Osteocyte (in vitro differentiated cells): Measurements from ENCODE around the gene TESK1. TPM values are rescaled to one million over a fixed set of nuclear protein-coding genes. Genes with fewer than 3 reads are reported as not detected.
"Not testable (repeated sequence)": the region's sequence is repeated elsewhere in the genome, so short reads cannot be mapped to it uniquely, and the experiment has no call there.

ENCODE experiments used
- DNase-seq: peaks from one replicate; pipeline ENCODE4 v3.0.0; 2021; ENCODE audit warnings: mixed read lengths; ENCODE audit not compliant: unreplicated experiment; ENCODE audit errors: extremely low spot score
- H3K27ac Mint-ChIP-seq: one replicate; pipeline ENCODE4 v1.8.0; 2021; ENCODE audit warnings: mild to moderate bottlenecking, mixed read lengths; ENCODE audit not compliant: unreplicated experiment
- H3K27me3 Mint-ChIP-seq: one replicate; pipeline ENCODE4 v1.8.0; 2021; ENCODE audit warnings: mixed read lengths; ENCODE audit not compliant: unreplicated experiment
- H3K36me3 Mint-ChIP-seq: one replicate; pipeline ENCODE4 v1.8.0; 2021; ENCODE audit warnings: mixed read lengths; ENCODE audit not compliant: unreplicated experiment
- H3K4me1 Mint-ChIP-seq: one replicate; pipeline ENCODE4 v1.8.0; 2021; ENCODE audit warnings: mixed read lengths; ENCODE audit not compliant: unreplicated experiment
- H3K4me3 Mint-ChIP-seq: one replicate; pipeline ENCODE4 v1.8.0; 2021; ENCODE audit warnings: mild to moderate bottlenecking, moderate library complexity, mixed read lengths; ENCODE audit not compliant: unreplicated experiment
- H3K9me3 Mint-ChIP-seq: one replicate; pipeline ENCODE4 v1.8.0; 2021; ENCODE audit warnings: mixed read lengths; ENCODE audit not compliant: unreplicated experiment
- total RNA-seq: library from RNA; stranded (reverse); gene quantifications from 2 replicates; pipeline ENCODE4 v1.2.1, GENCODE V29; 2021
- TF ChIP-seq, protein P1 (sequence below): fragments of 200-600 bp; sonication (generic); IDR thresholded peaks from 2 replicates; pipeline ENCODE4 v1.5.0; 2021; ENCODE audit warnings: antibody characterized with exemption, mild to moderate bottlenecking, moderate library complexity

TESK1 gene
- total RNA-seq, 1 donor from 2014 or later = 53.5 TPM

DNA sequence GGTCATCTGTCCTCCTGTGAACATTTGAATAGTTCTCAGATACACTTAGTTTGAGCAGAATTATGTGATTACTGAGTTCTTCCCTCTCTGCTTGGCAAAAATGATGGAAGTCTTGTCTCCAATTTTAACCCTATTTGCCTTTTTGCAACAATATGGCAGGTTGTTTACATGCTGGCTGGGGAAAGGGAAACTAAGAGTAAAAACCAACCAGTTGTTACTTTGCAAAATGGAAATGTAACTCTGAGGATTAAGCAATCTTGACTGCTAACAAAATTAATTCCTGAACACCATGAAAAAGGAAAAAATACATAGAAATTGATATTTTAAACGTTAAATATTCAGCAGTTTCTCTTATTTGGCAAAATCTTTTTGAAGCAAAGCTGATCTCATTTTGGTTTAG, 34.6 kb downstream of the TESK1 start:
- DNase-seq = no peak
- Mint-ChIP-seq H3K4me1 (peaks cover 6% of the 10 kb centered on the region), H3K9me3 (no peaks in the 10 kb centered on the region), H3K4me3 (no peak overlapping the region), H3K36me3 (peaks cover 4% of the 10 kb centered on the region), H3K27ac (no peak overlapping the region), H3K27me3 (peaks cover 29% of the 10 kb centered on the region)
- TF ChIP-seq, protein P1, sequence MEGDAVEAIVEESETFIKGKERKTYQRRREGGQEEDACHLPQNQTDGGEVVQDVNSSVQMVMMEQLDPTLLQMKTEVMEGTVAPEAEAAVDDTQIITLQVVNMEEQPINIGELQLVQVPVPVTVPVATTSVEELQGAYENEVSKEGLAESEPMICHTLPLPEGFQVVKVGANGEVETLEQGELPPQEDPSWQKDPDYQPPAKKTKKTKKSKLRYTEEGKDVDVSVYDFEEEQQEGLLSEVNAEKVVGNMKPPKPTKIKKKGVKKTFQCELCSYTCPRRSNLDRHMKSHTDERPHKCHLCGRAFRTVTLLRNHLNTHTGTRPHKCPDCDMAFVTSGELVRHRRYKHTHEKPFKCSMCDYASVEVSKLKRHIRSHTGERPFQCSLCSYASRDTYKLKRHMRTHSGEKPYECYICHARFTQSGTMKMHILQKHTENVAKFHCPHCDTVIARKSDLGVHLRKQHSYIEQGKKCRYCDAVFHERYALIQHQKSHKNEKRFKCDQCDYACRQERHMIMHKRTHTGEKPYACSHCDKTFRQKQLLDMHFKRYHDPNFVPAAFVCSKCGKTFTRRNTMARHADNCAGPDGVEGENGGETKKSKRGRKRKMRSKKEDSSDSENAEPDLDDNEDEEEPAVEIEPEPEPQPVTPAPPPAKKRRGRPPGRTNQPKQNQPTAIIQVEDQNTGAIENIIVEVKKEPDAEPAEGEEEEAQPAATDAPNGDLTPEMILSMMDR = no peak

DNA sequence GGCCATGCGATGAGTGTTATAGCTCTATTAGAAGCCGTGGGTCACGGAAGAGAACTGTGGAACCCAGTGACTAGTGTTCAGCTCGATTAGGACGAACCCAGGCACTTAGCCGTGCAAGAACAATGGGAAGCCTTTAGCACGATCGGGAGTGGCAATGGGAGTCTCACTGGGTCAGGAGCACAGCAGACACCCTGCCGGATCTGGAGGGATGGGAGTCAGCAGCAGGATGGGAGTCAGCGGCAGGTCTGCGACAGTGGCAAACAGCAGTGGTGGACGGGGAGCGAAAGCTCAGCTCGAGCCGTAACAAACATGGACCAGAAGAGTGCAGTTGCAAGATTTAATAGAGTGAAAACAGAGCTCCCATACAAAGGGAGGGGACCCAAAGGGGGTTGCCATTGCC, 35.4 kb downstream of the TESK1 start:
- not testable (repeated sequence) for H3K4me1 Mint-ChIP-seq, H3K4me3 Mint-ChIP-seq, DNase-seq, H3K27ac Mint-ChIP-seq, H3K9me3 Mint-ChIP-seq, H3K36me3 Mint-ChIP-seq
- H3K27me3 Mint-ChIP-seq = peaks cover 21% of the 10 kb centered on the region

DNA sequence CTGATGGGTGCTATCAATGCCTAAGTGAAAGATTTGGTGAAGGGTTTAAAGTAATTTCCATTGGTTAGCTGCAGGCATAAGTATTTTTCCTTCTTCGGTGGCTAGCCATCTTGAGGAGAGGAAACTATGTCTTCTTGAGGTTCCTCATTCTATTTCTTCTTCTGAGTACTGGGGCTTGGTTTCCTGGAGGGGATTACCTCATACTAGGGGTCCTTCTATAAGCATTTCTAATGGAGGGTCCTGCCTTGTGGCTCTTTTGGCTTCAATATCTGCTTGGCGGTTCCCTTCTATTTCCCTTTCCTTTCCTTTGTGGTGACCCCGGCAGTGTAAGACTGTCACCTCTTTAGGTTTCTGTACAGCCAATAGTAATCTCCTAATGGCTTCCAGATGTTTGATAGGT, 36.4 kb downstream of the TESK1 start:
- H3K27ac Mint-ChIP-seq, DNase-seq, H3K36me3 Mint-ChIP-seq, H3K9me3 Mint-ChIP-seq, H3K4me3 Mint-ChIP-seq: not testable (repeated sequence)
- peaks cover 12% of the 10 kb centered on the region for H3K27me3 Mint-ChIP-seq
- H3K4me1 Mint-ChIP-seq = peaks cover 11% of the 10 kb centered on the region

DNA sequence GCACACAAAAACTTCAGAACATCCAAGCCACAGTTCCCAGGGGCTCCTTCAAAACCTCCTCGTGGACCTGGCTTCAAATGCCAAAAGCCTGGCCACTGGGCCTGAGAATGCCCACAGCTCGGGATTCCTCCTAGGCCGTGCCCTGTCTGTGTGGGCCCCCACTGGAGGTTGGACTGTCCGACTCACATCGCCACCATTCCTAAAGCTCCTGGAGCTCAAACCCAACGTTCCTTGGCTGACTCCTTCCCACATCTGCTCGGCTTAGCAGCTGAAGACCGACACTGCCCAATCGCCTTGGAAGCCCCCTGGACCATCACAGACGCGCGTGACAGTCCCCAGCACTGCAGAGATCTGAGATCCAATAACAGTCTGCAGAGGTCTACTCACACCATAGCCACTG, 38.0 kb downstream of the TESK1 start:
- Mint-ChIP-seq H3K9me3 (no peaks in the 10 kb centered on the region), H3K4me1 (peaks cover 15% of the 10 kb centered on the region), H3K27me3 (peaks cover under 1% of the 10 kb centered on the region), H3K36me3 (peaks cover 4% of the 10 kb centered on the region), H3K27ac (no peak overlapping the region), H3K4me3 (no peak overlapping the region)
- TF ChIP-seq, protein P1 = no peak
- no peak for DNase-seq

DNA sequence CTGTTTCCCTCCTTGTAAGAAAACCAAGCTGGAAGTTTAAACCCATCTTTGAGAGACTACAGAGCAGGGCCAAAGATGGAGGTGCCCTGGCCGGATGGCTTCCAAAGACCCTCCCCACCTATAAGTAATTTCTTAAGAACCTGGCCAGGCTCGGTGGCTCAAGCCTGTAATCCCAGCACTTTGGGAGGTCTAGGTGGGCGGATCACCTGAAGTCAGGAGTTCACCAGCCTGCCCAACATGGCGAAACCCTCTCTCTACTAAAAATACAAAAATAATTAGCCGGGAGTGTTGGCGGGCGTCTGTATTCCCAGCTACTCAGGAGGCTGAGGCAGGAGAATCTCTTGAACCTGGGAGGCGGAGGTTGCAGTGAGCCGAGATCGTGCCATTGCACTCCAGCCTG, 40.7 kb downstream of the TESK1 start:
- Mint-ChIP-seq H3K4me3 (peak overlapping the region; percentile 85), H3K27ac (peak overlapping the region; percentile 93)
- DNase-seq, H3K36me3 Mint-ChIP-seq, H3K27me3 Mint-ChIP-seq, H3K4me1 Mint-ChIP-seq, H3K9me3 Mint-ChIP-seq: not testable (repeated sequence)

DNA sequence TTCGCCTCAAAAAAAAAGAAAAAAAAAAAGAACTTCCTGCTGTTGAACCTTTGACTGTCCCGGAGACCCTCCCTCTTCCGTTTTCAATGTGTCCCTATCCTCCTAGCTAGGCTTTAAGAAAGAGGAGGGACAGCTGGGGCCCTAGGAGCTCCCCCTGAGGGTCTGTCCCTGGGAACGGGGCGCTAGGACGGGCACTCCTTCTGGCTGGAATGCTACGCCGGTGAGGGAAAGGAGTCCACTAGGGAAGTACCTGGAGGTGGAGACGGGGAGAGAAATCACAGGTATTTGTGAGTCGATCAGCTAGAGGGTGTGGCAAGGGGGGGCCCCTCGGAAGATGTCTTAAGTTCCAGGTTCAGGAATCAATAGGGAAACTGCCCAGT, 41.1 kb downstream of the TESK1 start:
- Mint-ChIP-seq H3K27ac (peak overlapping the region; percentile 93), H3K27me3 (no peaks in the 10 kb centered on the region), H3K4me3 (peak overlapping the region; percentile 85), H3K4me1 (peaks cover 9% of the 10 kb centered on the region), H3K36me3 (no peaks in the 10 kb centered on the region), H3K9me3 (no peaks in the 10 kb centered on the region)
- no peak for DNase-seq
- TF ChIP-seq, protein P1 = no peak
